GM18526 (cell line): ENCODE measurements around the gene LYPD1.

Experiments
- POLR2A ChIP-seq: IDR thresholded peaks from 3 replicates; pipeline ENCODE4 v1.6.1; 2011; ENCODE audit not compliant: insufficient read length; ENCODE audit errors: extremely low read depth

The LYPD1 gene

DNA sequence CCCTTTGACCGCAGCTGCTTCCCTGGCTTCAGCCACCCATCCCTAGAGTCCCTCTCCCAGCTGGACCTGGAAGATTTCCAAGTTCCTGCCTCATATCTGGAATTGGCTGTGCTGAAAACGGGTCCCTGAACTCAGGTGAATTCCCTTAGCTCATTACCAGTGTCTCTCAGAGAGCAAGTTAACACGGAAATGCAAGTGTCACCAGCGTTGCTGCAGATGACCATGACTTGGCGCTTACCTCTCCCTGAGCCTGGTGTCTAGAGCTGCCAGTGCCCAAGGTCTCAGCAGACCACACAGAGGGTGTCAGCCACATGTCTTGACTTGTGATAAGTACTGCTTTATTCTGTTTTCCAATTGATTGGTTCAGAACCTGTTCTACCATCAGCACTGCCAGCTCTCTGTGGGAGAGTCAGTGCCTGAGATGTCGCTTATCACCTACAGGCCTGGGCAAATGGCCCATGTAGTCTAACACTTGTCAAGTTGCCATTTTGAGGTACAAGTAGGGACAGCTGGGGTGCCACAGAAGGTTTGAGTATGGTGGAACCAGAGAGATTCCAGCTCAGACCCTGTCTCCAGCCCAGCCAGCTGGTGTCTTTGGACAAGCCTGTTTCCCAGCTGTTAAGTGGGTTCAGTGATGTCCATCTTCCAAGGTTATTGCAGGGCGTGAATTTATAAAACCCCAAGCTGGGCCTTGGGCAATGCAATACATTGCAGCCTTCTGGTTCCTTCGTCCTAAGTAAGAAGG, 48.7 kb downstream of the LYPD1 start:
- TF ChIP-seq POLR2A: no peak

DNA sequence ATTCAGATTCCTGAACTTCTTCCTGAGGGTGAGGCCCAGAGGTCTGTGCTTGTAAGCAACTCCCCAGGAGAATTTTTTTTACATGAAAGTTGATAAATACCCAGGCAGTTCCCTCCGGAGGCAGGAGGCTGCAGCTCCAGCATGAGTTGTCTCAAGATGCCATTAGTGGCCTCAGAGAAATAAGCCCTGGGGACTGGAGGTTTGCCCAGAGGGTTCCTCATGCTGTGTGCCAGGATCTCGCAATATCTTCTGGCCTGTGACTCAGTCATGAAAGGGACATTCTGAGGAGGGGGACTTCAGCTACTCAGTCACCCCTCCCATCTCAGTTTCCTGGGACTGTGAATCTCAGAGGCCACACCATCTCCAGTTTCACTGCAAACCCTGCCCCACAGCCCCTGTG, 49.9 kb downstream of the LYPD1 start:
- TF ChIP-seq POLR2A: no peak

DNA sequence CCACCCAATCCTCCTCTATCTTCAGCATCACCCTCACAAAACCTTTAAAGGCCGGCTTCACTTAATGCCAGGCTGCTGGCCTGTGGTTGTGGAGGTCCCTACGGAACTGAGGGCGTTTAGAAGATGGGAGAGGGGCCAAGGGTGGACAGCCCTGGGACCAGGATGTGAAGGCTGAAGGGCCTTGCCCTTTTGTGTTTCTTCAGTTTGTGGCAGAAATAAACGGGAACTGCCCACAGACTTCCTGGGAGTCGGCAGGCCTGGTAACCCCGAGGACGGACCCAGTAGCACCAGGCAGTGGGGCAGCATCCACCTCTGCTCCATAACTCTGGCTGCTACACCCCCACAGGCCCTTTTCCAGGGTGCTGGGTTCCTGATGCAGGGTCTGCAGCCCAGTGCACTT, 51.3 kb downstream of the LYPD1 start:
- no peak for TF ChIP-seq POLR2A

DNA sequence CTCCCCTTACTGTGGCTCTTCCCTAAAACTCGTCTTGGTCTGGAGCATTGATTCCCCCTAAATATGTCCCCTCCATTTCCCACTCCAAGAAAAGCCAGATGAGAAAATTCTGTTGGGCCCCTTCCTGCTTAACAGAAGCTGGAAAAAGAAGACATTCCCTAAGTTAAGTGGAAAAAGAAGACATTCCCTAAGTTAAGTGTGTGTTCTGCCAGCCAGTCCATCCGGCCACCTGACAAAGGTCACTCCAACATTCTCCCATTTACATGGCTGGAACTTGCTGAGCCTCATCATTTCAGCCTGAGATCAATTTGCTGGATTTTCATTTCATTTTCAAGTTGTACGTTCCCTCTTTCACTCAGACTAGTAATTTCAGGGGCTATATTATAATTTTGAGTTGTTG, 52.0 kb downstream of the LYPD1 start:
- no peak for TF ChIP-seq POLR2A

DNA sequence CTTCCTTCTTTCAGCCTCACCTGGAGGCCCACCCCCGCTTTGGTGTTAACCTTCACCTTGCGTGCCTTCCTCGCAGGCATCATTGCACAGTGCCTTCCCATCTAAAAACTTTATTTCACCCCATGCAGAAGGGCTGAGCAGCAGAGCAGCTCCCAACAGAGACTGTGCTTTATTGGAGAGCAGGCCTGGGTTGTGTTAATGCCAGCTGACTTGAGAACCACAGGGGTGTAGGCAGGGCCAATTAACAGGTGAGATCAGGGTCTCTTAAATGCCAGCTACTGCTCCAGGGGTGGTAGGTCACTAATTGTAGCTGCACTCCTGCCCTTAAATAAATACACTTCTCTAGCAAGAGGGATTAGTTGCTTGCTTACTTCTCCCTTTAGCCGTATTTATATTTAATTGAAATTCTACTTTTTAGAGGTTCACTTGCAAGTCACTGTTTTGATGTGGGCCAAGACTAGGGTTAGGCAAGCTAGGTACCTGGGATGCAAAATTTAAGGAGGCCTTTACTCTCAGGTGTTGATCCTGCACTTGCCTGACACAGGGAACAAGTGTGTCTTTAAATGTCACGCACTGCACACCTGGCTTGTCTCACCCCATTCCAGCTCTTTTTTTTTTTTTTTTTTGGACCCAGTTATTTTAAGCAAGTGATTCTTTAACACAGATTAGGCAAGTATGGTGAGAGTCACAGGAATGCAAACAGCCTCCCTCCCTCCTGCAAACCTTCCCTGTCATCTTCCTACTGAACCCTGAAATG, 54.5 kb downstream of the LYPD1 start:
- no peak for TF ChIP-seq POLR2A

DNA sequence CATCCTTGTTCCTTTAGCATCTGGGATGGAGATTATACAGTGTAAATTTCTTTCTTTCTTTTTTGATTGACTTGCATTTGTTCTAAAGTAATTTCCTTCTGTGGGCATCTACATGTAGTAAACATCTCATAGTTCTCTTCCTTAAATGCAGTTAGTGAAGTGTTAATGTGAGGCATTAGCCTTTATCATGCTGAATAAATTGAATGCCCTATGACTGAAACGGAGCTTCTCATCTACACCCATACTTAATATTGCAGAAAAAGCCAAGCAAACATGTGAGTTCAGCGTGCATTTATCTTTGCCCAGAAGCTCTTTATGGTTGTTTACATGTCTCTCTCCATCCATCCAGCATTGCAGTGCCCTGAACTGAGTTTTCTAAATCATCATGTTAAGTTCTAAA, 58.3 kb downstream of the LYPD1 start:
- TF ChIP-seq POLR2A: no peak

DNA sequence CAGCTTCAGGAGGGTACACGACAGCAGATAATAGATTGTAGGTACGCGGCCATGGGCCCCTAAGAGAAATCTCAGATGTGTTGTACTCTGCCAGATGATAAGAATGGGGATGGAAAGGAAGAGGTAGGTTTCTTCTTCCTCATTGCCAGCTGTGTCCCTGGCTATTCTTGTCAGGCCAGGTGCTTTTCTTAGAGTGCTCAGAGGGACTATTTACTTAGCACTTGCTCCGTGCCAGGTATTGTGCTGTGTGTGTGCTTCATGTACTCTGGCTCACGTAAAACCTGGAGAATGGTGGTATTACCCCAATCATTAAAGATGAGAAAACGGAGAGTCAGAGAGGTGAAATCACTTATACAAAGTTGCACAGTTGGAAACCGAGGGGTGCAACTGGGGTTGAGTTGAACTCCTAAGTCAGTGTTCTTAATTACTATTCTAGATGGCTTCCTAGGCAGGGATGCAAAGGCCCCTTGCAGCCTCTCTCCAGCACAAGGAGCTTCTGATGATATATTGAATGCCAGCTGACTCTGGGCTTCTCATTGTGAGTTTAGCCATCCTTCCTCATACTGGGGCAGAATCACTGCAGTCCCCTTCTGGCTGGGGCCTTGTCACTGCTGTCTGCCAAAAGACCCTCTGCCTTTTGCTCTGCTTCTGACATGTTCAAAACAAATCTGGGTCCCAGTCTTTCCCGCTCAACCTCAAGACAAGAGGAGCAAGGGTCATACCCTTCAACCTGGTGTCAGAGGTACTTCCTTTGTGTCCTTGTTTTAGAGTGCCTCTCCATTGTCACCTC, 60.7 kb downstream of the LYPD1 start:
- TF ChIP-seq POLR2A: no peak

DNA sequence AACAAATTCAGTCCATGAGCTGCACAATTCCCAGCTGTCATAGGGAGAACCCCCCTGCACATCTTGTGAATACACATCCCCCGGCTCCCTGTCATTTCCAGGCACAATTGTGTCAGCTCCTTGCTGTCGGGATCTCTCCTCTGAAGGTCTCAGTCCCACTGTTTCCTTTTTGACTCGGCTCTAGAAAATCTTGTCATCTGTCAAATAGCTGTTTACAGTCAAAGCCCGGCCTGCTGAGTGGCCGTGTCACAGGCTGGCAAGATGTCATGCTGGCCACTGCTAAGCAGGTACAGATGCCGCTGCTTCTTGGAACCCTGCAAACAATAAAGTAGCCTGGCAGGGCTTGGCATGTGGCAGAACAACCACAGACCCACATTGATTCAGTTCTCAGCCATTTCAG, 61.7 kb downstream of the LYPD1 start:
- TF ChIP-seq POLR2A: no peak

DNA sequence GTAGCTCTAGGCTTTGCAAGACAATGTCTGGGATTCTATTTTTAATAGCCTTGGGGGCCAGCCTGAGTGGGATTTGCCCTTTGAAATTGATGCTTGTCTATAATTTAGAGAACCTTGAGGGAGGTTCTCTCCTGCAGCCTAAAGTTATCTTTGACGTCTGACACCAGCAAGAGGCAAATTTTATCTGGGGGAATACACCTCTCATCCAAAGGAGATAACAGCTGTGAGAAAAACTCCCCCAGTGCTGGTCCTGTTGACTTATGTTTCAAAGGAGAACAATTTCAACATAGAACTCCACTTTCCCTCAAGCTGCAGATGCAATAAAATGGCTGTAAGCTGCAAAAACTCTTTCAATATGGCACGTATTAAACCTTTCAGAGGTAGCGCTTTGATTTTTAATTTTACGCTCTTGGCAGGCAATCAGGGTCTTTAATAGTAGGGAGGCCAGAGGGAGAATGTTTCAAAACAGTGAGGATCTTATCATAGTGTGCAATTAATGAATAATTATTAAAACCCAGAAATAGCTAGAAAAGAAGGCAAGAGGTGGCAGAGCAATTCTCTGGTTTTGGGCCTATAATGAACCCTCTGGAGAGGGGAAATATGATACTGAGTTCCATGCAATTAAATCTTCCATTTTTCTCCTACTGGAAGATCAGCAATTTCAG, 62.4 kb downstream of the LYPD1 start:
- TF ChIP-seq POLR2A: no peak

DNA sequence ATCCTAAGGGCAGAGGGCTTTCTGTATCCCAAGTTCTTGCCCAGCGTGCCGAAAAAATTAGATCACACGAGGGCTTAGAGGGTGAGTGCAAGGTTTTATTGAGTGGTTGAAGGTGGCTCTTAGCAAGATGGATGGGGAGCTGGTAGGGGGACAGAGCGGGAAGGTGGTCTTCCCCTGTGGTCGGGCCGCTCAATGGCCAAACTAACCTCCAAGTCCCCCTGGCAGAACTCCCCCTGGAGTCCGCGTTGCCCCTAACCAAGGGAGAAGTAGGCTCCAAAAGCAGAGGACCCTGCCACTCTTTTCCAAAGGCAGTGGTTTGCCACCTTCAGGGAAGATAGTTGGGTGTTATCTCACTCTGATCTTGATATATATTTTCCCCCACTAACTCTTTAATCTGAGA, 63.4 kb downstream of the LYPD1 start:
- no peak for TF ChIP-seq POLR2A

DNA sequence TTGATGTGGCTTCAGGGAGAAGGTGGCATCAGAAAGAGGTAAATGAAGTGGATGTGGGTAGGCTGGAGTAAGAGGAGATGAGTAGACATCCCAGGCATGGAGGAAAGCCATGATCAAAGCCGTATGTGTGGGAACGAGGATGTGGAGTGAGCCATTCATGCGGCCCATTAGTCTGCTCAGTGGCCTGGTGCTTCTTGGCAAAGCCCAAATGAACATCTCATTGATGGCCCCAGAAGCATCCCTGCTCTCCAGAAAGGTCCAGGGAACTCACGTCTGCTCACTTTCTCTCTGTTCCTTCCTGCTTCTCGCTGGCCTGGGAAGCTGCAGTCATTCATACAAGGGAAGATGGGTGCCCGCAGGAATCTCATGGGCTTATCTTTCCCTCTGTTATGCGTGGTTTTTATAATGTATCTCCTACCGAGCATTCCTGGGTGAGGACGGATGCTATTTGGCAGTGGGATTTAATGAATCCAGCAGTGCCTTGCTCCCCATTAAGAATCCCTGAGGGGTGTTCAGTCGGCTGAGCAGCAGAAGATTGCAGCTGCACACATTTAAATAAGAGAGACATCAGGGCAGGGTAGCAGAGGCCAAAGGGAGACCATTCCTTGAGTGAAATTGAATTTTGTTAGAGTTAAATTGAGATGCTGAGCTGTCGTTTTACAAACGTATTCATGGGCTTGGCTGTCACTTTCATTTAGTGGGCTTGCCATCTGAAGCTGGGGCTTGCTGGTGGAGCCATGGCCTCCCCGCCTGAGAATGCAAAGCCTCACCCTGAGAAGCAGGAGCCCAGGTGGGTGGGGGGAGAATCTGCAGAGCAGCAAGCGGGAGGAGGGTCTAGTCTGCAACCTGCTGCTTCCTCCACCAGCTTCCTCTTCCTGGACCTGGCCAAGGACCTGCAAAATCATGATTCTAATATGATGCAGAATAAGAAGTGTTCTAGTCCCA, 64.5 kb downstream of the LYPD1 start:
- no peak for TF ChIP-seq POLR2A

DNA sequence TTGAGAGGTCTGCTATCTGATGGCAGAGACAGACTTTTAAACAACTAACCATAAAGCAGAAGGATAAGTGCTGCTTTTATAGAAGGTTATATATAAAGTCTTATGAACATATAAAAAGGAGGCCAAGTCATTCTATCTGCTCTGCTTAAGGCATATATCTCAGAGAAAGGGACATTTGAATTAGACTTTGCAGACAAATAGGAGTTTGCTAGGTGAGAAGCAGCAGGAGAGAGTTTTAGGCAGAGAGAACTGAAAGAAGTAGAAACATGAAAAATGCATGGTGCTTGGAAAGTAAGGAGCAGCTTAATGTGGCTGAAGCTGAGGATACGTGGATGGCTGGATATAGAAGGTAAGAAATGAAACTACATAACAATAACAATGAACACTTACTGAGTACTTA, 65.4 kb downstream of the LYPD1 start:
- no peak for TF ChIP-seq POLR2A

DNA sequence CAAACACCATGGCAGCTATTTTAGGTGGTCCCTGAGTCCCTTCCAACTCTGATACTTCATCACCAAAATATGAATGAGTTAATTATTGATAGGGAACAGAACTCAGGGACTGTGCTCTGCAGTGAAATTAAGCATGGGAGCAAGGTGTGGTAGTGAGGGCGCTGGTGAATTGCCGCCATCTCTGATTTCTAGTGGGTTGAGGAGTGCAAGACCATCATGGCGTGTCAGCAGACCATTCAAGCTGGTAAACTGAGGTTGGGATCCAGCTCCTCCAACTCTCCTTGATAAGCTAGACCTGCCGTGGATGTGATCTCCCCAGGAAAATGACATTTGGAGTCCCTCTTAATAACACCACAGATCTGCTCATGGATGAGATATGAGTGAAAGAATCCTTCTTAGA, 70.4 kb downstream of the LYPD1 start:
- no peak for TF ChIP-seq POLR2A

DNA sequence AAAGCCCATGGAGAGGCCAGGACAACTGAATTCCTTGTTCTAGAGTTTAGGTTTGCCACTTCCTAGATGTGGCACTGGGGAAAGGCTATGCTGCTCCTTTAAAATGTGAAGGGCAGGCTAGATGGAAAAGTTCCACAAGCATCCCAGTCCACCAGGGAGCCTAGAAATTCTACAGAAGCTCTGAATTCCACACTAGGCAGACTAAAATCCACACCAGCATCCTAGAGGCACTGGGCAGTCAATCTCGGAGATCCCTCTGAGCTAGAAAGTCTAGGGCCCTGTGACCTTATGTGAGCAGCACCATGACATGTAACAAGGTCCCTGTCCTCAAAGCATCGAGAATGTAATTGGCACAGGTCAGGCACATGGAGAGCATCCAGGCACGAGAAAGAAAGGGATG, 71.5 kb downstream of the LYPD1 start:
- no peak for TF ChIP-seq POLR2A
